DMS153 (cell line): ENCODE data around the gene USP15.
"Not testable (repeated sequence)": the region's sequence is repeated elsewhere in the genome, so short reads cannot be mapped to it uniquely, and the experiment has no call there.

Experiments used
- DNase-seq: peaks from one replicate; lab custom pipeline; 2025; lab: John Stamatoyannopoulos, UW

Gene USP15

GRCh38 chr12:62458626-62459025 lies 198.4 kb downstream of the USP15 start:
- no peak for DNase-seq

DNA sequence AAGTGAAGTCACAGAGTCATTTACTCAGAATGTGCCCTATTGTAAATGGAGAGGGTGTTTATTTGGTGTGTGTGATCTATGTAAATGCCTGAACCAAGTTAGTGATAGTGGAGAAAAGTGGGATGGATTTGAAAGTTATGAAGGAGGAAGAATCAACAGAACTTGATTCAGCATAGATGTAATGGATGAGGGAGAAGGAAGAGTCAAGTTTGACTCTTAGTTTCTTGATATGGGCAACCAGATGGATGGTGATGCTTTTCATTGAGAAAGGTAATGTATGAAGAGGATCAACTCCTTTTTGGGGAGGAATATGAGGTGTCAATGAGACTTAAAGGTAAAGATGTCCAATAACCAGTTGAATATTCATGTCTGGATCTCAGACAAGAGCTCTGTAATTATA lies 199.8 kb downstream of the USP15 start:
- no peak for DNase-seq

- not testable (repeated sequence) for DNase-seq
Observed at GRCh38 chr12:62461171-62461837, 201.1 kb downstream of the USP15 start.

GRCh38 chr12:62463252-62463651 lies 203.0 kb downstream of the USP15 start:
- not testable (repeated sequence) for DNase-seq
